ENCODE measurements around the gene HEXD. TPM values are rescaled to one million over a fixed set of nuclear protein-coding genes. Genes with fewer than 3 reads are reported as not detected.

The HEXD gene
- total and polyA plus RNA-seq, 2 donors (not counting 3 experiments of a cell fraction or from before 2014, with no cell fraction given), result 12.9 to 18.6 TPM

GRCh38 chr17:82397449-82398335 is 20.5 kb upstream of the HEXD start:
- Histone ChIP-seq H3K4me1 (ENCODE audit: control insufficient read depth, extremely low read depth, insufficient read depth, low read length) (no peaks in the 10 kb centered on the region), H3K27me3 (ENCODE audit: control insufficient read depth in 2 of 2, insufficient read depth in 2 of 2, low read length in 2 of 2) (no peaks in the 10 kb centered on the region), H3K79me2 (ENCODE audit: control insufficient read depth, insufficient read depth, low read length) (no peaks in the 10 kb centered on the region), H3K9me3 (replicated peaks; ENCODE audit: control insufficient read depth, insufficient read depth, low read length) (no peaks in the 10 kb centered on the region), H3K4me3 (replicated peaks in 1 of 3; ENCODE audit: insufficient read depth in 1 of 3, low read depth in 1 of 3, low read length in 3 of 3) (no peak overlapping the region), H3K27ac (ENCODE audit: insufficient read depth, low read depth, low read length) (no peak overlapping the region), H2AFZ (ENCODE audit: low read depth, low read length) (no peak overlapping the region), H3K9ac (replicated peaks; ENCODE audit: extremely low read depth, insufficient read depth, low read length) (no peak overlapping the region), H4K20me1 (replicated peaks; ENCODE audit: control insufficient read depth, extremely low read depth, insufficient read depth, low read length) (no peaks in the 10 kb centered on the region), H3K9me1 (replicated peaks; ENCODE audit: control insufficient read depth, extremely low read depth, insufficient read depth, low read length) (no peaks in the 10 kb centered on the region), H3K36me3 (ENCODE audit: control insufficient read depth in 2 of 2, extremely low read depth in 1 of 2, insufficient read depth in 2 of 2, low read length in 2 of 2) (no peaks in the 10 kb centered on the region), H3K4me2 (ENCODE audit: insufficient read depth, low read length) (no peak overlapping the region)
- no TSS peak for BruUV-seq (replicated peaks)
- ChIA-PET CTCF (interaction anchor here (1.0 kb wide), 1 partner anchor 27 kb away, joined by 3 read pairs; no protein-coding TSS in a partner anchor), POLR2A (no interaction called here)
- no peak for DNase-seq (ENCODE audit: low read depth, low spot score)
- dilution Hi-C loops (cut with MboI; ENCODE audit: extremely low pct_ligation_motif_present, low sequenced_read_pairs) (no loop called here), intact Hi-C loops (cut with micrococcal nuclease) (no loop called here)
- TF ChIP-seq JUN (IDR thresholded peaks at IDR 0.05; ENCODE audit: borderline replicate concordance, insufficient read depth, insufficient read length, low read depth), result no peak
- no peak for TF ChIP-seq POLR2A (IDR thresholded peaks at IDR 0.05; ENCODE audit: low read depth, low read length)
- TF ChIP-seq MYC (IDR thresholded peaks at IDR 0.05; ENCODE audit: low read depth, low read length), result no peak
- no peak for TF ChIP-seq FOS (IDR thresholded peaks at IDR 0.05; ENCODE audit: borderline replicate concordance, insufficient read depth, low read length)
- no peak for TF ChIP-seq EZH2 (IDR thresholded peaks at IDR 0.05; ENCODE audit: borderline replicate concordance, low read depth, low read length, severe bottlenecking)
- no peak for TF ChIP-seq CTCF (IDR thresholded peaks at IDR 0.05; ENCODE audit: extremely low read depth in 1 of 2, insufficient read depth in 1 of 2, low read depth in 1 of 2, low read length in 2 of 2)
- no peak for TF ChIP-seq POLR2AphosphoS5 (IDR thresholded peaks at IDR 0.05; ENCODE audit: insufficient read depth, low read depth, low read length)
- no peak for TF ChIP-seq GATA2 (IDR thresholded peaks at IDR 0.05; ENCODE audit: insufficient read depth, insufficient read length, low read depth, low read length)
- TF ChIP-seq, protein P1, sequence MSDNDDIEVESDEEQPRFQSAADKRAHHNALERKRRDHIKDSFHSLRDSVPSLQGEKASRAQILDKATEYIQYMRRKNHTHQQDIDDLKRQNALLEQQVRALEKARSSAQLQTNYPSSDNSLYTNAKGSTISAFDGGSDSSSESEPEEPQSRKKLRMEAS (IDR thresholded peaks at IDR 0.05; ENCODE audit: insufficient read depth, insufficient read length), result no peak
- no peak for FAIRE-seq

Measured in endothelial cell of umbilical vein (primary cell).